Keratinocyte (primary cell): ENCODE data around the gene ARNT2. TPM values are rescaled to one million over a fixed set of nuclear protein-coding genes. Genes with fewer than 3 reads are reported as not detected.

Source experiments
- DNase-seq: peaks from one replicate; pipeline ENCODE4 v3.0.0-alpha.2; 2011; ENCODE audit warnings: low read depth, missing footprints, low spot score
- FAIRE-seq: peaks from 2 replicates; lab custom pipeline; 2011; peaks lifted over from hg19 to GRCh38; lab: Jason Lieb, UNC
- H2AFZ ChIP-seq: 2 replicates; pipeline ENCODE4 v1.6.0; 2012; ENCODE audit warnings: low read length, control low read depth, inconsistent platforms; ENCODE audit not compliant: control insufficient read depth
- H3K27ac ChIP-seq: 2 replicates; pipeline ENCODE4 v1.5.1; 2011; ENCODE audit warnings: low read length; ENCODE audit not compliant: control insufficient read depth, insufficient read depth
- H3K27me3 ChIP-seq: 3 replicates; pipeline ENCODE4 v1.6.0; 2011; ENCODE audit warnings: low read length; ENCODE audit not compliant: control insufficient read depth, insufficient read depth; ENCODE audit errors: extremely low read depth
- H3K36me3 ChIP-seq, 2 experiments: 2 replicates in 1 of 2; 3 replicates in 1 of 2; pipeline ENCODE4 v1.5.1; 2011; ENCODE audit warnings: low read length in 2 of 2, mild to moderate bottlenecking in 1 of 2; ENCODE audit not compliant: control insufficient read depth in 2 of 2, insufficient read depth in 2 of 2; ENCODE audit errors: extremely low read depth in 1 of 2
- H3K4me1 ChIP-seq: 3 replicates; pipeline ENCODE4 v1.5.1; 2011; ENCODE audit warnings: low read length; ENCODE audit not compliant: control insufficient read depth, insufficient read depth; ENCODE audit errors: extremely low read depth
- H3K4me2 ChIP-seq: 3 replicates; pipeline ENCODE4 v1.6.0; 2011; ENCODE audit warnings: low read depth, low read length; ENCODE audit not compliant: control insufficient read depth, insufficient read depth; ENCODE audit errors: extremely low read depth
- H3K4me3 ChIP-seq, 3 experiments: fragments of 200-600 bp in 1 of 3; sonication (generic) in 1 of 3; 2 replicates in 2 of 3; 3 replicates in 1 of 3; pipeline ENCODE4 v1.5.1; 2011 to 2016; ENCODE audit warnings: low read length in 3 of 3, mild to moderate bottlenecking in 3 of 3, control low read depth in 2 of 3, inconsistent platforms in 1 of 3, low read depth in 1 of 3, mixed read lengths in 1 of 3, mixed run types in 1 of 3, moderate library complexity in 1 of 3; ENCODE audit not compliant: control insufficient read depth in 2 of 3, insufficient read depth in 2 of 3; ENCODE audit errors: extremely low read depth in 1 of 3
- H3K79me2 ChIP-seq: 2 replicates; pipeline ENCODE4 v1.6.0; 2012; ENCODE audit warnings: low read length; ENCODE audit not compliant: control insufficient read depth, insufficient read depth
- H3K9ac ChIP-seq: 3 replicates; pipeline ENCODE4 v1.6.0; 2011; ENCODE audit warnings: low read length; ENCODE audit not compliant: control insufficient read depth, insufficient read depth; ENCODE audit errors: extremely low read depth
- H3K9me1 ChIP-seq: 3 replicates; pipeline ENCODE4 v1.6.0; 2011; ENCODE audit warnings: low read length; ENCODE audit not compliant: control insufficient read depth, insufficient read depth; ENCODE audit errors: extremely low read depth
- H3K9me3 ChIP-seq: 2 replicates; pipeline ENCODE4 v1.5.1; 2012; ENCODE audit warnings: low read depth, low read length; ENCODE audit not compliant: control insufficient read depth
- H4K20me1 ChIP-seq: 3 replicates; pipeline ENCODE4 v1.6.0; 2011; ENCODE audit warnings: low read length; ENCODE audit not compliant: control insufficient read depth, insufficient read depth; ENCODE audit errors: extremely low read depth
- EZH2 ChIP-seq: IDR thresholded peaks from one replicate; pipeline ENCODE4 v1.6.1; 2012; ENCODE audit warnings: inconsistent platforms, mild to moderate bottlenecking, low read length, moderate library complexity
- dilution Hi-C: fragments of 300-500 bp; cut with MboI; formaldehyde crosslinking; loops from one replicate; pipeline ENCODE4 v1.7.0; 2020; ENCODE audit warnings: low sequenced_read_pairs; ENCODE audit not compliant: extremely low pct_ligation_motif_present
- polyA plus RNA-seq, 5 experiments: library from polyadenylated mRNA; depleted of rRNA in 3 of 5; stranded (reverse) in 3 of 5; stranded (forward) in 1 of 5; unstranded in 1 of 5; fragments of >200 nt; gene quantifications; 1 replicate in 1 of 5; 2 replicates in 3 of 5; 3 replicates in 1 of 5; pipeline versions ENCODE4 v1.2.1 to v1.2.3, GENCODE V29; 2011 to 2012; ENCODE audit warnings: missing spikeins in 2 of 5, low read depth in 1 of 5, low replicate concordance in 1 of 5
- TF ChIP-seq, protein P1 (sequence below), 3 experiments: IDR thresholded peaks in 1 of 3; conservative IDR thresholded peaks in 1 of 3; optimal IDR thresholded peaks in 1 of 3; 2 replicates in 2 of 3; 3 replicates in 1 of 3; pipeline versions ENCODE3 to v1.5.1; 2011; ENCODE audit warnings: low read length in 3 of 3, mild to moderate bottlenecking in 3 of 3, moderate library complexity in 2 of 3, control low read depth in 1 of 3, inconsistent platforms in 1 of 3; ENCODE audit not compliant: insufficient read depth in 2 of 3; ENCODE audit errors: extremely low read depth in 1 of 3

Gene ARNT2
- polyA plus RNA-seq, 1 donor (not counting 4 experiments of a cell fraction or from before 2014, with no cell fraction given) = 0.16 TPM

DNA sequence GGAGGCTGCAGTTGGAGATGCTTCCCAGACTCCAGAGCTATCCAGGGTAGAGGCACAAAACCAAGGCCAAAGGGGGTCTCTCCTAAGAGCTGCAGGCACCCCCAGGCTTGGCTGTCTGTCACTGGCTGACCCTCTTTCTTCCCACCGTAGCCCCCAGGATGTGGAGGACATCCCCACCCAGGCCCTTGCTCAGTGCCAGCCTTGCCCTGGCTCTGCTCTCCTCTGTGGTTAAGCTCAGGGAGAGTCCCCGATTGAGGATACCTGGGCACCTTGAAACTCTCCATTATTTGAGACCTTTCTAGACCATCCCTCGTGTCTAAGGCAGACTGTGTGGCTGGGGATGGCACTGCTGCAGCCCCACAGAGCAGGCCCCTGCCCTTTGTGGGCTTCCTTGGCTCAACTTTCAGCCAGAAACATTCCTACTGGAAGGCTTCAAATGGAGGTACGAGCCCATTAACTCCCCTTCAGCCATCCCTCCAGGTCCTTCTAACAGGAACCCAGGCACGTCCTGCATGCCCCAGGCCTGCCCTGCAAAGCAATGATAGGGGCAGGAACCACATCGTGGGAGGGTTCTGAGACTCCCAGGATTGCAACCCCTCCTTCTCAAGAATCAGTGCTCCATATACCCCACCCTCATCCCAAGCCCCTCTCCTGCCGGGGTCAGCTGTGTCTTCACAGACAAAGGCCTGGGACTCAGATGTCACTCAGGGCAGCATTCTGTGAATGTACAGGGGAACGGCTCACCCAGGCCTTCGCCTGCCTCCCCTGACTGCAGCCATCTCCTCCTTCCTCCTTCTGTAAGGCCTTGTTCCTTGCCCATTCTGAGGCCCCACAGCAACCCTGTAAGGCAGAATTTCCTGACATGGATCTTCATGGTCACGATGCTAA is 188.0 kb downstream of the ARNT2 start:
- dilution Hi-C loops = loop anchor here (25.0 kb wide), 1 partner anchor 95 kb away; the partner anchor contains the start of gene ABHD17C
- no peak for DNase-seq
- H3K4me2 ChIP-seq = no peak overlapping the region
- no peaks in the 10 kb centered on the region for H3K9me3 ChIP-seq
- FAIRE-seq = no peak
- peaks cover 42% of the 10 kb centered on the region for H3K4me1 ChIP-seq
- no peaks in the 10 kb centered on the region for H4K20me1 ChIP-seq
- H3K36me3 ChIP-seq = no peaks in the 10 kb centered on the region
- H3K27me3 ChIP-seq = no peaks in the 10 kb centered on the region
- H2AFZ ChIP-seq = no peak overlapping the region
- no peak overlapping the region for H3K9ac ChIP-seq
- H3K4me3 ChIP-seq = no peak overlapping the region
- H3K27ac ChIP-seq = no peak overlapping the region
- TF ChIP-seq, protein P1, sequence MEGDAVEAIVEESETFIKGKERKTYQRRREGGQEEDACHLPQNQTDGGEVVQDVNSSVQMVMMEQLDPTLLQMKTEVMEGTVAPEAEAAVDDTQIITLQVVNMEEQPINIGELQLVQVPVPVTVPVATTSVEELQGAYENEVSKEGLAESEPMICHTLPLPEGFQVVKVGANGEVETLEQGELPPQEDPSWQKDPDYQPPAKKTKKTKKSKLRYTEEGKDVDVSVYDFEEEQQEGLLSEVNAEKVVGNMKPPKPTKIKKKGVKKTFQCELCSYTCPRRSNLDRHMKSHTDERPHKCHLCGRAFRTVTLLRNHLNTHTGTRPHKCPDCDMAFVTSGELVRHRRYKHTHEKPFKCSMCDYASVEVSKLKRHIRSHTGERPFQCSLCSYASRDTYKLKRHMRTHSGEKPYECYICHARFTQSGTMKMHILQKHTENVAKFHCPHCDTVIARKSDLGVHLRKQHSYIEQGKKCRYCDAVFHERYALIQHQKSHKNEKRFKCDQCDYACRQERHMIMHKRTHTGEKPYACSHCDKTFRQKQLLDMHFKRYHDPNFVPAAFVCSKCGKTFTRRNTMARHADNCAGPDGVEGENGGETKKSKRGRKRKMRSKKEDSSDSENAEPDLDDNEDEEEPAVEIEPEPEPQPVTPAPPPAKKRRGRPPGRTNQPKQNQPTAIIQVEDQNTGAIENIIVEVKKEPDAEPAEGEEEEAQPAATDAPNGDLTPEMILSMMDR (optimal IDR thresholded peaks at IDR 0.05 in 1 of 3, IDR thresholded peaks at IDR 0.05 in 1 of 3, conservative IDR thresholded peaks at IDR 0.05 in 1 of 3; ENCODE audit: extremely low read depth in 1 of 3, insufficient read depth in 2 of 3, low read length in 3 of 3) = no peak
- TF ChIP-seq EZH2 = no peak
- H3K9me1 ChIP-seq = no peaks in the 10 kb centered on the region
- H3K79me2 ChIP-seq = no peaks in the 10 kb centered on the region

DNA sequence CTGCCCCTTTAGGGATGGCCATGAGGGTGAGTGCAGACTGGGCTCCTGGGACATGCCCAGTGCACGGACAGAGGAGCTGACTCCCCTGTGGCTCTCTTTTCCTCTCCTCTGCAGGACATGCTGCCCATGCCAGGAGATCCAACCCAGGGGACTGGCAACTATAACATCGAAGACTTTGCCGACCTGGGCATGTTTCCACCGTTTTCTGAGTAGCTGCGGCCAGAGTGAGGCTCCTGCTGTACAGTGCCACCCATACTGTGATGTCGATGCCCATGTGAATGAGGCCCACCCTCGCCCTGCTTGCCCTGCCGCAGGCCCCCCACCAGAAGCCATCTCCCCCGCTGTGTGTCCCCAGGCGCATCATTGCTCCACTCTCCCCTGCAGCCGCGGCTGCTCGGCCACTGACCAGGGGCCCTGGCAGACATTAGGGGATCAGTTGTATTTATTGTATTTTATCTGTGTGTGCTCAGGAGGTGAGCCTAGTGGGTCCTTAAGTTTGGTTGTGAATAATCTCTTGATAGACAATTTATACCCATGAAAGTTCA is 189.4 kb downstream of the ARNT2 start:
- Histone ChIP-seq H3K27ac (no peak overlapping the region), H3K4me3 (no peak overlapping the region)

More for the DNA sequence above, 189.4 kb downstream of the ARNT2 start:
- H3K9ac ChIP-seq = no peak overlapping the region
- H2AFZ ChIP-seq = no peak overlapping the region
- no peaks in the 10 kb centered on the region for H3K9me3 ChIP-seq
- TF ChIP-seq EZH2 = no peak
- TF ChIP-seq, protein P1 (optimal IDR thresholded peaks at IDR 0.05 in 1 of 3, IDR thresholded peaks at IDR 0.05 in 1 of 3, conservative IDR thresholded peaks at IDR 0.05 in 1 of 3; ENCODE audit: extremely low read depth in 1 of 3, insufficient read depth in 2 of 3, low read length in 3 of 3) = no peak
- H3K4me2 ChIP-seq = no peak overlapping the region
- H4K20me1 ChIP-seq = no peaks in the 10 kb centered on the region
- DNase-seq = no peak
- H3K79me2 ChIP-seq = no peaks in the 10 kb centered on the region
- no peak for FAIRE-seq
- no peaks in the 10 kb centered on the region for H3K27me3 ChIP-seq
- no peaks in the 10 kb centered on the region for H3K9me1 ChIP-seq
- peaks cover 28% of the 10 kb centered on the region for H3K4me1 ChIP-seq
- no peaks in the 10 kb centered on the region for H3K36me3 ChIP-seq
- dilution Hi-C loops = loop anchor here (25.0 kb wide), 1 partner anchor 94 kb away; the partner anchor contains the start of gene ABHD17C
